C4-2B (cell line): Measurements from ENCODE around the gene CYP1A2.

Experiments used
- CTCF ChIP-seq: fragments of 450-650 bp; conservative IDR thresholded peaks from 2 replicates; pipeline ENCODE4 v1.5.1; 2017; ENCODE audit warnings: mild to moderate bottlenecking
- ZFX ChIP-seq: fragments of 450-650 bp; IDR thresholded peaks from 2 replicates; pipeline ENCODE4 v1.6.1; 2017

- TF ChIP-seq CTCF (no peak), ZFX (no peak)
Measured at GRCh38 chr15:74752011-74752410, 3.4 kb downstream of the CYP1A2 start.
